IPS DF 6.9 (cell line): ENCODE measurements around the gene NMNAT2.

Experiments used
- DNase-seq: peaks from one replicate; pipeline ENCODE4 v3.0.0-alpha.2; 2013; ENCODE audit warnings: low read depth, low spot score
- H3K27ac ChIP-seq: one replicate; pipeline ENCODE4 v1.5.1; 2013; ENCODE audit warnings: low read length, control low read depth
- H3K27me3 ChIP-seq: 2 replicates; pipeline ENCODE4 v1.6.1; 2013; ENCODE audit warnings: mild to moderate bottlenecking, low read length; ENCODE audit not compliant: control insufficient read depth, insufficient read depth
- H3K36me3 ChIP-seq: 2 replicates; pipeline ENCODE4 v1.6.1; 2013; ENCODE audit warnings: low read length; ENCODE audit not compliant: control insufficient read depth, insufficient read depth
- H3K4me1 ChIP-seq: 2 replicates; pipeline ENCODE4 v1.6.1; 2013; ENCODE audit warnings: low read length; ENCODE audit not compliant: control insufficient read depth, insufficient read depth
- H3K4me3 ChIP-seq: 2 replicates; pipeline ENCODE4 v1.5.1; 2013; ENCODE audit warnings: mild to moderate bottlenecking, low read length
- H3K9me3 ChIP-seq: 2 replicates; pipeline ENCODE4 v1.6.1; 2013; ENCODE audit warnings: low read length, inconsistent platforms; ENCODE audit not compliant: control insufficient read depth, insufficient read depth
- WGBS: extraction: QIAGEN DNeasy Blood & Tissue Kit; methylation state at CpG from one replicate; pipeline ENCODE4 v1.1.7; 2013; ENCODE audit warnings: mixed read lengths, missing lambda C conversion rate; ENCODE audit not compliant: insufficient read length, insufficient coverage; 5-methylcytosine and 5-hydroxymethylcytosine counted together

The NMNAT2 gene

DNA sequence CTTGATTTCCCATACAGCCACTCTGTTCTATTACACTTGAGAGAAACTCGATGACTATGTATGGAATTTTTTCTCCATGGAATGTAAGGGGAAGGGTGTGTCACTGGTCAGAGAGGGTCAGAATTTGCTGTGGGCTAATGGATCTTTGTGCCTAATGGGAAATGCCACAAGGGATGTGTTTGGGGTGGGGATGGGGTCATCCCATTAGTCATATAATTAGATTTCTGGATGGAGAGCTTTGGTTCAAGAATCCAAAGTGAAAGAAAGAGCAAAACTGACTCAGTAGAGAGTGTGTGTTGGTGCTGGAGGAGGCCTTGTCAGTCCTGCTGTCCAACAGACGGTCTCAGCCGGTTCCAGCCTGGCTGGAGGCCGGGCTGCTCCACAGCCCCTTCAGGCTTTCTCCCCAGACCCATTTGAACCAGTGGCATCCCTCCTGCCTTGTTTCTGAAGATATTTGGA is 145.8 kb downstream of the NMNAT2 start:
- H3K9me3 ChIP-seq: no peaks in the 10 kb centered on the region
- DNase-seq: no peak
- H3K27me3 ChIP-seq: no peaks in the 10 kb centered on the region
- no peaks in the 10 kb centered on the region; the same call in 1 of the 2 replicates for H3K36me3 ChIP-seq
- H3K27ac ChIP-seq: no peak overlapping the region
- no CpG with 5 or more reads among the region's 4 CpGs for WGBS
- no peak overlapping the region for H3K4me3 ChIP-seq
- H3K4me1 ChIP-seq: no peaks in the 10 kb centered on the region

- DNase-seq: no peak
- Histone ChIP-seq H3K4me3 (no peak overlapping the region), H3K9me3 (no peaks in the 10 kb centered on the region), H3K27ac (no peak overlapping the region), H3K36me3 (no peaks in the 10 kb centered on the region; the same call in 1 of the 2 replicates), H3K27me3 (no peaks in the 10 kb centered on the region; the same call in 1 of the 2 replicates), H3K4me1 (no peaks in the 10 kb centered on the region)
- no CpG with 5 or more reads among the region's 5 CpGs for WGBS
These were observed 147.5 kb downstream of the NMNAT2 start for GRCh38 chr1:183270541-183271141.

GRCh38 chr1:183267646-183268431 is 150.3 kb downstream of the NMNAT2 start:
- Histone ChIP-seq H3K36me3 (no peaks in the 10 kb centered on the region; the same call in 1 of the 2 replicates), H3K27me3 (no peaks in the 10 kb centered on the region; the same call in 1 of the 2 replicates), H3K4me1 (no peaks in the 10 kb centered on the region), H3K9me3 (no peaks in the 10 kb centered on the region), H3K27ac (no peak overlapping the region), H3K4me3 (no peak overlapping the region)
- DNase-seq: no peak
- no CpG with 5 or more reads among the region's 7 CpGs for WGBS

GRCh38 chr1:183263886-183264602 is 154.1 kb downstream of the NMNAT2 start:
- DNase-seq: no peak
- Histone ChIP-seq H3K4me3 (no peak overlapping the region), H3K27ac (no peak overlapping the region), H3K4me1 (no peaks in the 10 kb centered on the region), H3K36me3 (no peaks in the 10 kb centered on the region), H3K27me3 (no peaks in the 10 kb centered on the region; the same call in 1 of the 2 replicates), H3K9me3 (no peaks in the 10 kb centered on the region)
- no CpG with 5 or more reads among the region's 6 CpGs for WGBS

DNA sequence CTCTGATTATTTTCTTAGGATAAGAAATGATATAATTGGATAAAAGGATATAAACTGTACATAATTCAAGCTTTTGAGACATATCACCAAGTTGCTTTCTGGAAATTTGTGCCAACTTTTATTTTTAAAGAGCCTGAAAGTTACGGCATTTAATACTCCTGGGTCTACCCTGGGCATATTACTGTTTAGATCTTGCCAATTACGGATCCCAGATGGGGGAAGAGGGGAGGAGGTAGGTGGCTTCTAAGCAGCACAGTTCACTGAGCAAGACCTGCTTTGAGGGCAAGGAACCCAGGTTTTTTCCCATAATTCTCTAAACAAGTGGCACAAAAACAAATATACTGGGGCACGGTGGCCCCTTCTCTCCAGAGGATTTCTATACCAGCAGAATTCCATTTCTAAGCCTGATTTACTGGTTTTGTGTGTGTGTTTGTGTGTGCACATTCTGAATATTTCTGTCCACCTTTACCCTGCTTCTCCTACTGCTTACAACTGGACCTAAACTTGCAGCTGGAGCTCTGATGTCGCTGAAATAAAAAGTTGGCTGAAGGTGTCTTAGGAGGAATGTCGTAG is 155.5 kb downstream of the NMNAT2 start:
- H3K27ac ChIP-seq: no peak overlapping the region
- no peak for DNase-seq
- no peaks in the 10 kb centered on the region; the same call in 1 of the 2 replicates for H3K27me3 ChIP-seq
- no peak overlapping the region for H3K4me3 ChIP-seq
- no CpG with 5 or more reads among the region's 5 CpGs for WGBS
- H3K36me3 ChIP-seq: no peaks in the 10 kb centered on the region
- no peaks in the 10 kb centered on the region for H3K9me3 ChIP-seq
- H3K4me1 ChIP-seq: no peaks in the 10 kb centered on the region

- DNase-seq: no peak
- H3K9me3 ChIP-seq: no peaks in the 10 kb centered on the region
- no CpG with 5 or more reads among the region's 5 CpGs for WGBS
These were observed 158.3 kb downstream of the NMNAT2 start for GRCh38 chr1:183259924-183260323.

GRCh38 chr1:183255073-183255472 is 163.1 kb downstream of the NMNAT2 start:
- Histone ChIP-seq H3K27ac (no peak overlapping the region), H3K27me3 (no peaks in the 10 kb centered on the region), H3K4me3 (no peak overlapping the region), H3K36me3 (no peaks in the 10 kb centered on the region), H3K9me3 (no peaks in the 10 kb centered on the region; the same call in 1 of the 2 replicates), H3K4me1 (no peaks in the 10 kb centered on the region)
- DNase-seq: no peak
- no CpG with 5 or more reads among the region's 1 CpG for WGBS

More at GRCh38 chr1:183259924-183260323, 158.3 kb downstream of the NMNAT2 start:
- H3K36me3 ChIP-seq: no peaks in the 10 kb centered on the region
- H3K4me3 ChIP-seq: no peak overlapping the region
- H3K27ac ChIP-seq: no peak overlapping the region
- H3K27me3 ChIP-seq: no peaks in the 10 kb centered on the region
- H3K4me1 ChIP-seq: no peaks in the 10 kb centered on the region

DNA sequence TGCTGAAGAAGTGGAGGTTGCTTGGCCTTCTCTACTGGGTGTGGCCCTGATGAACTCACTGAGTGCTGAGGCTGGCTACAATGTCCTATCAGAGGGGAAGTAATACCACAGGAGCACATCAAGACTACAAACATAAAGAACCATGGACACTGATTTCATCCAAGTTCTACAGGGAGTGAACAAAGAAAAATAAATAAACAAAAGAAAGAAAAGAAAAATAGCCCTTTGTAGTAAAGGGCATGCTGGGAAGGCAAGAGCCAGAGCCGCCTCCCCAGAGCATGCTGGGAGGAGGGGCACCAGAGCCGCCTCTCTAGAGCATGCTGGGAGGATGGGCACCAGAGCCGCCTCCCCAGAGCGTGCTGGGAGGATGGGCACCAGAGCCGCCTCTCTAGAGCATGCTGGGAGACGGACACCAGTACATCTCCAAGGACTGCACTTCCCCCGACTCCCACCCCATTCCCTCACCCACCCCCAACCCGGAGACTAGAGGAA is 166.2 kb downstream of the NMNAT2 start:
- Histone ChIP-seq H3K36me3 (no peaks in the 10 kb centered on the region), H3K4me1 (no peaks in the 10 kb centered on the region), H3K27ac (no peak overlapping the region), H3K27me3 (no peaks in the 10 kb centered on the region), H3K9me3 (no peaks in the 10 kb centered on the region; the same call in 1 of the 2 replicates), H3K4me3 (no peak overlapping the region)
- WGBS: no CpG with 5 or more reads among the region's 8 CpGs
- DNase-seq: no peak

DNA sequence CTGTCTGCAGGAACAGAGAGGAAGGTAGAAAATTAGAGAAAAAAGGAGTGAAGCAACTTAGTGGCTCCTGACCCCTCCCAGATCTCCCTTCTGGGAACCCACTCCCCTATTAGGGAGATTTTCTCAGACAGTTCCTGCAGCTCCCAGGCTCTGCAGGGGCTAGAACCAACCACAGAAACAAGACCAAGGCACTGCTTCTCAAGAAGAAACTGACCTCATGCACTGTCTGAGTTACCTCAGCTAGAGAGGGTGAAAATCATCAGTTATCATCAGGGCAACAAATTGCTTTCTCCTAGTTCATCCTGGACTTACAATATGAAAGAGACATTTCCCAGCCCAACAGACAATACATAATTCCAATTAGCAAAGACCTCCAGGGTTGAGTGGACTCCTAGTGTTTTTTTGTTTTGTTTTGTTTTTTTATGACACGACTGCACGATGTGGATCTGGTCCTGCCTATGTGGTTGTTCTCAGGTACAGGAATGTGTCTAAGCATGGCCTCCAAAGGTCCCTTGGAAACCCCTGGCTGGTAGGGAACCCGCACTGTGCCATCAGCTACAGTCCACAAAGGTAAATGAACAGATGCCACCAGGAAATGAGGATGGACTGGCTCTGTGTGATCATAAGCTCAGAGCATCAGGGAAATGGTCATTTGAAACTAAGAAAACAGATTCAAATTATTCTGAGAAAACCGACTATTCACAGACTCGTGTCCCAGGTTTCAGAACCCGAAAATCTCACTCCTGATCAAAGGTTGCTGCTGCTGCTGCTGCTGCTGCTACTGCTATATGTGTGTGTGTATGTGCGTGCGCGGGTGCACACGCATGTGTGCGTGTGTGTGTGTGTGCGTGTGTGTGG is 166.8 kb downstream of the NMNAT2 start:
- no peaks in the 10 kb centered on the region for H3K27me3 ChIP-seq
- H3K36me3 ChIP-seq: no peaks in the 10 kb centered on the region
- DNase-seq: no peak
- WGBS: no CpG with 5 or more reads among the region's 12 CpGs
- H3K4me3 ChIP-seq: no peak overlapping the region
- H3K4me1 ChIP-seq: no peaks in the 10 kb centered on the region
- H3K27ac ChIP-seq: no peak overlapping the region
- no peaks in the 10 kb centered on the region; the same call in 1 of the 2 replicates for H3K9me3 ChIP-seq
